ENCODE measurements around the gene CDC16.
A peak's percentile ranks its signal among the peaks of the same experiment; 100 is the strongest.

Gene CDC16

GRCh38 chr13:114264886-114265611 lies 30.4 kb downstream of the CDC16 start:
- DNase-seq, result no peak

DNA sequence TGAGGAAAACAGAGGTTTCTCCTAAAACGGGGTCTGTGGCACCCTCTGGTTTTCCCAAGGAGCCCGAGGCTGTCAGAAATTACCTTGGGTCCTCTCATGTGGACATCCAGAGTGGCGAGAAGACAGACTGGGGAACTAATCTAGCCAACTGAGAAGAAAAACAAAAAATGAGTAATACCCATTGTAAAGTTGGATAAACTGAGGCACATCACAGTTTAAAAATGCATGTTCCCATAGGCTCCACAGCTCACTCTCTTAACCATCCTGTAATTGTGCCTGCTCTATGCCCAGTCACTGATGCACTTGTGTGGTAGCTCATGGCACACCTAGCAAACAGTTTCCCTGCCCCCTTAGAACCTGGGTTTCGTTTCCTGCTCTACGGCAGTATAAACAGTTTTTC lies 31.5 kb downstream of the CDC16 start:
- DNase-seq, result peak in 1 of 2 donors; percentile 22

DNA sequence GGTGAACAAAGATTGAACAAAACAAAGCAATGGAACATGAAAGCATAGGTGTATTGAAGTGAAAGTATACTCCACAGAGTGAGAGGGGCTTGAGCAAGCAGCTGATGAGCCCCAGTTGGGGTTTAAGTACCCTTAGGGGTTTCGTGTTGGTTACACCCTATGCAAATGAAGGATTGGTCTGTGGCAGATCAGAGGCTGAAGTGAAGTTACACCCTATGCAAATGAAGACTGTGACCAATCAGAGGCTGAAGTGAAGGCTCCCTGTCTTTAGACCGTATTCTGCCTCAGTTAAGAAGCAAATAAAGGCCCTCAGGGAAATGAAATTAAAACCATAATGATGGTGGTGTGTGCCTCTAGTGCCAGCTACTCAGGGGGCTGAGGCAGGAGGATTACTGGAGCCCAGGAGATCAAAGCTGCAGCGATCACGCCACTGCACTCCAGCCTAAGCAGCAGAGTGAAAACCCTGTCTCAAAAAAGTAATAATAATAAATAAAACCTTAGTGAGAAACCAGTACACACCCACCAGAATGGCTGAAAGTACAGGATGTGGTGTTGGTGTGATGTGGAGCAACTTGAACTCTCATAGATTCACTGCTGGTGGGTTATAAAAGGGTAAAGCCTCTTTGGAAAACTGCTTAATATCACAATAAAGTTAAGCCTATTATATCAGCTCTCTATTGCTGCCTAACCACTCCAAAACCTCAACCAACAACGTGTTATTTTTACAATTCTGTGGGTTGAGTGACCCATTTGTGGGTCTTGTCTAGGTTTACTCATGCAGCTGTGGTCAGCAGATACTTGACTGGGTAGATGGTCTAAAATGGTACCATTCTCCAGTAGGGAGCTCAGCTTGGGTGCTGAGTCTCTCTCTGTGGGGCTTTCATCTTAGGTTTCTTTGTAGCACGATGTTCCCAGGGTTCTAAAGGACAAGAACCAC lies 33.9 kb downstream of the CDC16 start:
- peak; percentile 9 to 49 for DNase-seq

DNA sequence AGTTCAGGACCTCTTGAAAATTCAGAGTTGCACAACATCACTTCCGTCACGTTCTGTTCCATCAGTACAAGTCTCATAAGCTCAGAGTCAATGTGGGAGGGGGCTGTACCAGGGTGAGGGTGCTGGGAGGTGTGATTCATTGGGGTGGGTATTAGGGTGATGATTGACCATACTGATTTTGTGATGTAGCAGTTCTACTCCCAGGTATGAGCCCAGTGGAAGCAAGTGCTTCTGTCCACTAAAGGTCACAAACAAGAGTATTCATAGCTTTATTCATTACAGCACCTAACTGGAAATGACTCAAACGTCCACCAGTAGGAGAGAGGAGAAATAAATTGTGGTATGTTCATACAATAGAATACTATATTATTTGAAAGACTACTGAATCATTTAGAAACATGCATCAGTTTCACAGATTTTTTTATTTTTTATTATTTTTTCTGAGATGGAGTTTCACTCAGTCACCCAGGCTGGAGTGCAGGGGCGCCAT lies 34.6 kb downstream of the CDC16 start:
- no peak for DNase-seq

DNA sequence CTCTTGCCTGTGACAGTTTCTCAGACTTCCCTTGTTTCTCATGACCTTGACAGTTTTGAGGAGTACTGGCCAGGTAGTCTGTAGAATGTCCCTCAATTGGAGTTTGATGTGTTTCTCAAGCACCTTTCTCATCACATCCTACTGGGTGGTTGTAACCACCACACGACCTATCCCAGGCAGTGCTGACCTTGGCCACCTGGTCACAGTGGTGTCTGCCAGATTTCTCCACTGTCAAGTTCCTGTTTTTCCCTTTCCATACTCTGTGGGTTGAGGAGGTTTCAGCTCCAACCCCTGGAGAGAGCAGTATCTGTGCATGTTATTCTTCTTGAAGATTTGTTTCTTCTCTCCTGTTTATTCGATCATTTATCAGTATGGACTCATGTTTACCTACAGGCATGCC lies 38.3 kb downstream of the CDC16 start:
- DNase-seq, result no peak

DNA sequence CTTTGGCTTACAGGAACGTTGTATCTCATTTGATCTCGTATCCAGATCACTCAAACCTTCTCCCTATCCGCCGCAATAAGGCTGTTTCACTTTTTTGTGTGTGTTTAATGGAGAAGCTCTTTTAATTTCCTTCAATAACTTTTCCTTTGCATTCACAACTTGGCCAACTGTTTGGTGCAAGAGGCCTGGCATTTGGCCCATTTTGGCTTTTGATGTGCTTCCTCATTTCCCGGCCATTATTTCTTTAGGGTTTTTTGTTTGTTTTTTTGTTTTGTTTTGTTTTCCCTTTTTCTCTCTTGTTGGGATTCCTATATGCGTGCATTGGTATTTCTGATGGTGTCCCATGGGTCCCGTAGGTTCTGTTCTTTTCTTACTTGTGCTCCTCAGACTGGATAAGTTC lies 40.6 kb downstream of the CDC16 start:
- no peak for DNase-seq

DNA sequence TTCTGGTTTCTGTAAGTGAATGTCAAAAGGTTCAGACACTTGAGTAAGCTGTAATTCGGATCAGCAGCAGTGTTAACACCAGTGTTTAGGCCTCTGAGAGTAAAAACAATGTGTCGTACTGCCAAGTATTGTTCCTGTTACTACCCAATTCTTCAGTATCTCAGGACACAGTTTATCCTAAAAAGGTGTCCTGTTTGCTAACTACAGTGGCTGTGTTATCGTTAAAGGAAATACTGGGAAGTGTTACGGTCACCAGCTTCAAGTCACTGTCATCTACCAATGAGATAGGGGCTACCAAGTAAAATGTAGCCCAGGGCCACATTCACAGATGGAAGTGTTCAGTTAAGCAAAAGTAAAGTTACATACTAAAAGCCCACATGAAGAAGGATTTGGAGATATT lies 44.4 kb downstream of the CDC16 start:
- DNase-seq, result no peak

DNA sequence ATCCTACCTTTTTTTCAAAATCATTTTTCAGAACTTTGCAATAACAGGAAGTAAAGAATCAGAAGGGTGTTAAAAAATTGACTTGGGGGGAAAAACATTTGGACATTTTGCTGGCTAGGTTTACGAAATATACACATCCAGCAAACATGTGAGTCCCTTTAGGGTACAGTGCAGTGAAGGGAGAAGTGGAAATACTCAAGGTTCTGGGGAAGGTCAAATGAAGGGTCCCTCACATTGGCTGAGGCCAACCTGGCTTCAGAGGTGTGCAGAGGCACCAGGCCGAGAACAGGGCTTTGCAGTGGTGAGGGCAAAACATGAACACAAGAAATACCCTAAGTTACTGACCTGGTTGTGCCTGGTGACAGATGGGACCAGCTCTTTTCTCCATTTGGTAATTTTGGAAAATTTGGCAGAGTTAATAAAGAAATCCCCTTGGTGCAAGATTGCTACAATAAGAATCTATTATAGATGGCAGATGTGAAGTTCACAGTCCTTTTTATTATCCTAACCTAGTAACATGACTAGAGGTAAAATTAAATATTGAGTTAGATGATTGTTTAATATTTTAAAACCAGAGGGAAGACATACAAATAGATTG lies 45.2 kb downstream of the CDC16 start:
- DNase-seq, result no peak

DNA sequence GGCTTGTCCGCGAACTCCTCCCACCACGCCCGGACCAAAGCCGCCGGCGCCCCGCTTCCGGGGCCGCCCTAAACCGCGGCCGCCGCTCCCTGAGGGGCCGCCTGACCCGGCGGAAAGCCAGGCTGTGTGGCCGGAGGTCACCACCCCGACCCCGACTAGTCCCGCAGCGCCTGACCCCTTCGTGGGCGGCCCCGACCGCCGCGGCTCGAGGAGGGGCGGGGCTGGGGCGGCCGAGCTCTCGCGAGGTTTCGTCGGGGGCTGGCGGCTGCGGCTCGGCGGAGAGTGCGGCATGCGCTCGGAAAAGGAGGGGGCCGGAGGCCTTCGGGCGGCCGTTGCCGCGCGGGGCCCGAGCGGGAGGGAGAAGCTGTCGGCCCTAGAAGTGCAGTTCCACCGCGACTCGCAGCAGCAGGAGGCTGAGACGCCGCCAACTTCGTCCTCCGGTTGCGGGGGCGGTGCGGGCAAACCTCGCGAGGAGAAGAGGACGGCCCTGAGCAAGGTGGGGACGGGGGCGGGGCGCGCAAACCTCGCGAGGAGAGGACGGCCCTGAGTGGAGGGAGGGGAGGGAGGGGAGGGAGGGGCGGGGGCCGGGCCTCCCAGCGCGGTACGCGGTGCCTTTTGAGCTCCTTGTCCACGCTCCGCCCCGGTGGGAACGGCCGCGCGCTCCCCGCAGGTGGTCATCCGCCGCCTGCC lies 46.8 kb downstream of the CDC16 start, which contains the start of gene UPF3A:
Gene UPF3A (plus strand): TSS at position 251 of the 690 bp plus-strand sequence. CDS start 39 bp downstream, at position 290.
- DNase-seq, result peak; percentile 83 to 87

GRCh38 chr13:114282041-114282670 lies 47.5 kb downstream of the CDC16 start:
- no peak for DNase-seq

- no peak for DNase-seq
Measured at GRCh38 chr13:114283576-114283975, 48.9 kb downstream of the CDC16 start.

- DNase-seq, result no peak
Measured at GRCh38 chr13:114284680-114285079, 50.0 kb downstream of the CDC16 start.

- DNase-seq, result no peak
Measured at GRCh38 chr13:114285166-114285808, 50.6 kb downstream of the CDC16 start.

GRCh38 chr13:114286808-114287207 lies 52.1 kb downstream of the CDC16 start:
- no peak for DNase-seq

DNA sequence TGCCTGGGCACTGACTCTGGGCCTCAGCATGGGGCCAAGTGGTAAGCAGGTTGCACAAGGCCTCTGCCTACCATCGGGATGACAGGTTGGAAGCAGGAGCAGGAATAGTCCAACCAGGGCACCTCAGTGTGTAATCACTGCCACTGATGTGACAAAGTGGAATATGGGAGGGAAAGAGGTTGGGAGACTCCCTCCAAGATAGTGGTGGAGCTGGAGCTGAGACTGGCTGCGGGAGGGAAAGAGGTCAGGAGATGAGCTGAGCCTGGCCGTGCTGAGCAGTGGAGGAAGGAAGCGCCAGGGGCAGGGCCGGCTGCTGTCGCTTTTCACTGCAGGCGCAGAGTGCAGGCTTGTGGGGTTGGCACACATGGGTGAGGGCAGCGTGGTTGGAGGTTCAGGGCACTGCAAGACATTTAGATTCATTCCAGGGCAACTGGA lies 53.5 kb downstream of the CDC16 start:
- DNase-seq, result no peak

DNA sequence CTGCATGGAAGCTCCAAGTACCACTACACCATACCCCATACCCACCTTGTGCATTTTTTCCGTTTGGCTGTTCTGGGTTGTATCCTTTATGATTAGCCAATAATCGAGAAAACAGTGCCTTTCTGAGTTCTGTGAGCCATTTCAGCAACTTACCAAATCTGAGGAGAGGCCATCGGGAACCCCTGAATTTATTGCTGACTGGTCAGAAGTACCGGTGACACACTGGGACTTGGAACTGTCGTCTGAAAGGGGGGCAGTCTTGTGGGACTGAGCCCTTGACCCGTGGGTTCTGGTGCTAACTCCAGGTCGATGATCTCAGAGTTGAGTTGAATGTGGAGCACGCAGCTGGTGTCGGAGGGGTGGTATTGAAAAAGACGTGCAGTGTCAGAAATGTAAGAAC lies 61.8 kb downstream of the CDC16 start:
- DNase-seq, result no peak

- DNase-seq, result no peak
Measured at GRCh38 chr13:114296902-114297301, 62.2 kb downstream of the CDC16 start.

- no peak for DNase-seq
Measured at GRCh38 chr13:114298866-114299265, 64.2 kb downstream of the CDC16 start.

GRCh38 chr13:114299604-114300305 lies 65.1 kb downstream of the CDC16 start:
- DNase-seq, result no peak

DNA sequence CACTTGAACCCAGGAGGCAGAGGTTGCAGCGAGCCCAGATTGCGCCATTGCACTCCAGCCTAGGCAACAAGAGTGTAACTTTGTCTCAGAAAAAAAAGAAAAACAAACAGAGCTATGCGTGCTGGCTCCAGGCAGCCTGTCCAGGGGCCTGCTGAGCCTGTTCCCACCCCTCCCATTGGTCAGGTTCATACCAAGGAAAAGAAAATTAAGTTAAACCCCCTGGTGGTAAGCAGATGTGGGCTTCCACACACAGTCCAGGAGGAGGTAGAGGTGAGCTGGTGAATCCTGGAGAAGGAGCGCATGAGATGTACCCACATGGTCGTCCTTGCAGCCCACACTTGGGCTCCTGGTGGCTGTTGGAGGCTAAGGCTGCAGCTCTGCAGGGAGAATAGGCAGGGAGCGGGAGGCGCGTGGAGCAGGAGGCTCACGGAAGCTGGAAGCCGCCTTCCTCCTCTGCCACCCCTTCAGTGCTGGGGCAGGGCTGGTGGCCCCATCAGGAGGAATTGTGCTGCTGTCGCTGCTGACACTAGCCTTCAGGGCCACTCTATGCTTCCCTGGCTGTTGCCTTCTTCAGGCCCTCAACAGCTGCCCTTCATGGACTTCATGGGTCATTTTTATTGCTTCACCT lies 69.1 kb downstream of the CDC16 start:
- no peak for DNase-seq
